GM04504 (cell line): Measurements from ENCODE around the gene CLDN24.

Source experiments
- DNase-seq: peaks from one replicate; pipeline ENCODE4 v3.0.0-alpha.2; 2012; ENCODE audit warnings: low read depth

CLDN24 gene

DNA sequence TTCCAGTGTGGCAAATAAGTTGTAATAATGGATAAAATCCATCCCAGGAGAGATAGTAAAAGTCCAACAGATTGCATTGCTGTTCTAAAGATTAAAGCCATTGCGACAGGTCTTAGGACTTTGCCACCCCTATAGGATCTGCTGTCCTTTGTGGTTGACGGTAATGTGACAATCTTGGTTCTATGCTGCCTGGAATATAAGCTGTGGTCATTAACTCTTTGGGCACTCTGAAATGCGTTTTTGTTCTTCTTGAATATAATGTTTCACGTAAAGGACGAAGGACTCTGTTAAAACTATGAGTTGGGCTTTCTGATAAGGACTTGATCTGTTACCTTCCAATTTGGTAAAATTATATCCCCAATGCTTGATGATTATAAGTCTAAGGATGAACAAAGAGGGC, at the start of gene CLDN24:
TSS of gene CLDN24 (minus strand) at position 101 of the 400 bp plus-strand sequence. CDS start at position 101, 0 bp downstream.
- no peak for DNase-seq

DNA sequence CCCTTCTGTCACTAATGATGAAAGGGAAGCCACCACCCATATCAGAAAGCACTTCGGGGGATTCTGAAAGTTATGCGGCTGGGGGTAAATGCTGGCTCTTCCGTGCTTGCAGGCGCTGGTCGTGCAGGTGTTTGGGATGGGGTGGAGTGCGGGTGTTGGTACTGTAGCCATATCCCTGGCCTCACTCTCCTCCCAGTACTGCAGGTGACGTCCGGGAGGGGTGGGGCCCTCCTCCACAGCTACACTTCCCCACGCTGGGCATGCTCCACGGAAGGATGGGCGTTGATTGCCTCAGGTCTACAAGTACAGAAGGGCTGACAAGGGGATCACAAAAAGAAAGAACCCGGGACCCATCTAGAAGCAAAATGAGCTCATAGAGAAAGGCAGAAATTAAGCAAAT, 48.6 kb upstream of the CLDN24 start:
- no peak for DNase-seq

GRCh38 chr4:183369073-183369472, 46.8 kb upstream of the CLDN24 start:
- no peak for DNase-seq

GRCh38 chr4:183366206-183366835, 44.1 kb upstream of the CLDN24 start:
- no peak for DNase-seq

DNA sequence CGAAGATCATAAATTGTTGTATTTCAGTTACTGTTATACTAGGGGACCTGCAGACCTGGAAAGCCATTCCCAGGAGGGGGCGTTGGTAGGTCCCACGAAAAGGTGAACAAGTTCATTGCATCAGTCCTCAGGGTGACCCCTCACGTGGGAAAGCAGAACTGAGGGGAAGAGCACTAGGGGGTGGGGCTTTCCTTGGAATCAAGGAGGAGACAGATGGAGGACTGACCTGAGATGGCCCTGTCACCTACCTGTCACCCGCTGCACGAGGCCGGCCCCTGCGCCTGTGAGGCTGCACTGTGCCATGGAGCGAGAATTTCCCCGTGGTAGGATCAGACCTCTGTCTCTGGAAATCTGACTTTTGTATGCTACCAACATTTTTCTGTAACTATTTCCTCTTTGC, 41.8 kb upstream of the CLDN24 start:
- no peak for DNase-seq

DNA sequence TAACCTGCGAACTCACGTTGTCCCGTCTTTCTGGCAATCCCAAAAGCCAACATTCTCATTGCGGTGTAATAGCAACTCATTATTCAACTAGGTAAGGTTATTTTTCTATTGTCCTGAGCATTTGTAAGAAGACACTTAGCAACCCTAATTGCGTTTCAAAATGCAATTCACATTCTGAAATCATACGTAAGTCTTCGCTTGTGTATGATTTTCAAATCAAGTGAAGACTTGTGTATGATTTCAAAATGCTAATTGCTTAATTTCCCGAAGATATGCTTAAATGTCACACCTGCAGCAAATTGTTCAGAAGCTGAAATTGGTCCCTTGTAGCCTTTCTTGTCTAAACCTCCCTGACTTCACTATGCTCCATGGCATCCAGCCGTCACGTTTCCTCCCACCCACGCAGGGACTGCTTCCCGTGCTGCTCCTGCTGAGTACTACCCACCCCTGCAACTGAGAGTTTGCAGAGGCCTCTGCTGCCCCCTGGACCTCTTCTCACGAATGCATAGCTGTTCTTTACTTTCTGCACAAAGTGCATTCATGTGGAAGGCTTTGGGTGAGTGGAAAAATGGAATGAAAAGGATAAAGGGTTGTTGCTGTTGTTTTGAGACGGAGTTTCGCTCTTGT, 40.8 kb upstream of the CLDN24 start:
- no peak for DNase-seq

GRCh38 chr4:183362036-183362435, 39.8 kb upstream of the CLDN24 start:
- DNase-seq = no peak

DNA sequence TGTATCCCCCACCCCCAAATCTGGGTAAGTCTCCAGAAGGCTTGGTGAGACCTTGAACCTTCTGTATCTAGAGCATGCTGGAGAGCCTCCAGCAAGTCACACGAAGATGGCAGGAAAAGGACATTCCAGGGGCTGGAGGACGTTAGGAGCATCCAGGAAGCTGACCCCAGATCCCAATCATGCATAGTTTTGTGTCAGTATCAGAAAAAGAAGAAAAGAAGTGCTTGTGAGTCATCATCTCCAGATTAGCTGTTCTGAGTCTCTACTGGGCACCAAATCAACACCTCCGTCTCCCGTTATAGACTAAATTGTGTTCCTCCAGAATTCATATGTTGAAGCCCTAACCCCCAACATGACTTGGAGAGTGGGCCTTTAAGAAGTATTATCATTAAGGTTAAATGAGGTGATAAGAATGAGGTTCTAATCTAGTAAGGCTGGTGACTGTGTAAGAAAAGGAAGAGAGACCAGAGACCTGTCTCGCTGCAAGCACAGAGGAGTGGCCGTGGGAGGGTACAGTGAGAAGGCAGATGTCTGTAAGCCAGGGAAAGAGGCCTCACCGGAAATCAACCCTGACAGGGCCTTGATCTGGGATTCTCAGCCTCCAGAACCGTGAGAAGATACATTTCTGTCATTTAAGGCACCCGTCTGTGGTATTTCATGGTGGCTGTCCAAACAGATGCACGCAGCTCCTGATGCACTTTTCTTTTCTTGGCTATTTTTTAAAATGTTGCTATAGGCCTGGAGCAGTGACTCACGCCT, 38.1 kb upstream of the CLDN24 start:
- DNase-seq = no peak

DNA sequence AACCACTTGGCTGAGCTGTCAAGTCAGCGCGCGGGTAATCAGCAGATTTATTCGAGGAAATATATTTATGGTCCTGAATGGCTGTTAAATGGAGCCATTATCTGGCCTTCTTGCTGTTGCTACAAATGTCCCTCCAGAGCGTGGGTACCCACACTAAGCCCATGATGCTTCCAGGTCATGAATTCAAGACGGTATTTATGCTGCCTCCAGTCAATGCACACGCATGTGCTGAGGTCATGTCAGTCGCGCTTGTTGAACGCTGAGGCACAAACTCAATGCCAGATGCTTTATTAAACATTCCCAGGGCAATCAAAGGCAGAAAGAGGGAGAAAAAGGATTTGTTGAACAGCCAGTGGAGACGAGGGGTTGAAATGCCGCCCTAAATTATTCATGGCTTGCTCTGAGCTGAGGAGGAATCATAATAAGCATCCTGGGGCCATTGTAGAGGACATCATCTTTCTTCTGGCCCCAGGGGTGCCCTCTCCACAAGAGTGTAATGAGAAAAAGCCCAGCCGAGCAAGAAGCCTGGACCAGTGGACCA, 36.1 kb upstream of the CLDN24 start:
- DNase-seq = no peak

- no peak for DNase-seq
Observed at GRCh38 chr4:183356931-183357675, 34.9 kb upstream of the CLDN24 start.

- no peak for DNase-seq
Observed at GRCh38 chr4:183356173-183356830, 34.1 kb upstream of the CLDN24 start.

DNA sequence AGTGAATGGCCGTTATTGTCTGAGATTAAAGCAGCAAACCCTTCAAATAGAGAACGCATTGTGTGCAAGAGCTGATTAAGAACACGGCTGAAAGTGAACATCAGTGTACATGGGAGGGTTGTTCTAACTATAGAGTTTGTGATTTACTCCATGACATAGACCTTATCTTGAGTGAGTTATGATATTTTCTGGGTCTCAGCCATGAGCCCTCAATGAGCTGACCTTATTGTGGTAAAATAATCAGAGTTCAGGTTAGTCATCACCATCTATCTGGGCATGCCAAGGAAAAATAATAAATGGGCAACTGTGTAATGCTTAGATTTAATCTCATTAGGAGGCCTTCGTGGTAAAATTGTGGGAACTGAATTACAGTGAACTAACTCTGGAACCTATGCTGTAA, 33.2 kb upstream of the CLDN24 start:
- no peak for DNase-seq

DNA sequence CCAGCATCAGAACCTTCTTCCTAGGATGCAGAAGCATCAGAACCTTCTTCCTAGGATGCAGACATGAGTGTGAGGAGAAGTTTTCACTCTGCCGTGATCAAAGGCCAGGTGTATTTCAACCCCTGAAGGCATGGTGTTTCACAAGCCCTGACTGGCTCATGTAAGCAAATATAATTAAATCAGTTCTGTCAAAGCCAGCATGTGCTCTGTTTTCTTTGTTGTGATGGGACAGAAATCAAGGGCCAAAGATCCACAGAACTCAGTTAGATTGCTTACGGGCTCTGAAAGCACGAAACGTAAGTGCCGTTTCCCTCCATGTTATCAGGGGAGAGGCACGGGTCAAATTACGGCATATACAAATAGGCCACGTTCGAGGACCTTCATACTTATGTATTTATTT, 32.0 kb upstream of the CLDN24 start:
- DNase-seq = no peak

DNA sequence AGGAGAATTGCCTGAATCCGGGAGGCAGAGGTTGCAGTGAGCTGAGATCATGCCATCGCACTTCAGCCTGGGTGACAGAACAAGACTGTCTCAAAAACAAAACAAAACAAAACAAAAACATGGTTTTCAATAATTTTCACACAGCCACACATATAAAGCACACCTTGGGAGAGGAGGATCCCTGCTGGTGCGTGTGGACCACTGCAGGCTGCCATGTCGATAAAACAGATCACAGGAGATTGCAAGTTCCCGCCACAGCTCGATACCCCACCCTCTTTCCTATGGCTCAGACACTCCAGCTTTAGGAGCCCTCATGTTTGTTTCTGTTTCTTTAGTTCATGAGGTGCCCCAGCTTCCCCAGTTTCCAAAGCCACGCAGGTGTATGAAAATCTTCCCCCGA, 31.3 kb upstream of the CLDN24 start:
- DNase-seq = no peak

DNA sequence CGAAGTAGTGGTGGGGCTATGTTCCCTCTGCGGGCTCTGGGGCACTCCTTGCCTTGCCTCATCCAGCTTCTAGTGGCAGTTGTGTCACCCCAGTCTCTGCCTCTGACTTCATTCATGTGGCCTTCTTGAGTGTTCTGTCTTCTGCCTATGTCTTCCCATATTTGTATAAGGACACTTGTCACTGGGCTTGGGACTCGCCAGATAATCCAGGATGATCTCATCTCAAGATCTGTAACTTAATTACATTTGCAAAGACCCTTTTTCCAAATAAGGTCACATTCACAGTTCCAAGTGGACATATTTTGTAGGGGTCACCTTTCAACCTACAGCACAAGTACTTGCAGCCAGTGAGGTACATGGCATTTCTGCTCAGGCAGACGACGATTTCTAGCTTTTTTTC, 30.3 kb upstream of the CLDN24 start:
- no peak for DNase-seq

GRCh38 chr4:183350317-183351071, 28.3 kb upstream of the CLDN24 start:
- DNase-seq = no peak

GRCh38 chr4:183349673-183350072, 27.4 kb upstream of the CLDN24 start:
- DNase-seq = peak; percentile 89

DNA sequence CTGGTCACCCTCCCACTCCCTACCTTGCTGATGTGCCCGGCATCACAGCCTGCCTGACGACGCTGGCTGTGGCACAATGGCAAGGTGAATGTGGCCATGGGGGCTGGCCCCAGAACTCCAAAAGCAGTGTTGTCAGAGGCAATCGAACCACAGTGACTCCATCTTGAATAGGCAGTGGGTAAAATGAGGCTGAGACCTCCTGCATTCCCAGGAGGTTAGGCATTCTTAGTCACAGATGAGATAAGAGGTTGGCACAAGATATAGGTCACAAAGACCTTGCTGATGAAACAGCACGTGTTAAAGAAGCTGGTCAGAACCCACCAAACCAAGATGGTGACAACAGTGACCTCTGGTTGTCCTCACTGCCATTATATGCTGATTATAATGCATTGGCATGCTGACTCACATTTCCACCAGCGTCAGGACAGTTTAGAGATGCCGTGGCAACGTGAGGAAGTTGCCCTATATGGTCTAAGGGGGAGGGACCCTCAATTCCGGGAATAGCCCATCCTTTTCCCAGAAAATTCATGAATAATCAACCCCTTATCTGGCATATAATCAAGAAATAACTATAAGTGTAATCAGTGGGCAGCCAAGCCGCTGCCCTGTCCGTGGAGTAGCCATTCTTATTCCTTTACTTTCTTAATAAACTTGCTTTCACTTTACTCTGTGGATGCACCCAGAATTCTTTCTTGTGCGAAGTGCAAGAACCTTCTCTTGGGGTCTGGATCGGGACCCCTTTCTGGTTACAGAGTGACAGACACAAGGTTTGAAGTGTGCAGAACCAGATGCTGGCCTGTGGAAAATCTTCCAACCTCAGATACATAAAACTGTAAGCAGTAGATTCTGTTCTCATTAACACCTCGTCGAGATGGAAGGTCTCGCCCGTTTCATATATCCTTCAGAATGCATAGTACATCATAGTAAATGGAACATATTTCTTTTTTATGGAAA, 26.8 kb upstream of the CLDN24 start:
- DNase-seq = peak; percentile 81

DNA sequence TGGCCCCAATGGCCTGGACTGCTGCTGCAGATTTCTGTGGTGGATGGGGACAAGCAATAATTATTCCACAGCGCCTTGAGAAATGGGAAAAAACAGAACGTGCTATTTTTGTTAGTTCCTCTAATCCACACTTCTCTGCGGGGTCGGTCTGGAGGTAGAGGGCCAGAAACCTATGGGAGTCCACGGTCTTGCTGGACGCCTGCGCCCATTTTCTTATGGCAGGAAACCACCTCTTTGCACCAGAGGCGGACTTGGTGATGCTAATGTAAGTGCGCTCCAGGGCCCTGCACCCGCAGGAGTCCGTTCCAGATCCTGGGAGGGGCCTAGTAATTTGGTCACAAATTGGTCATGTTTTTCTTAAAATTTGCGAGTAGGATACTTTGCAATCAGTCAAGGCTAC, 25.9 kb upstream of the CLDN24 start:
- no peak for DNase-seq

DNA sequence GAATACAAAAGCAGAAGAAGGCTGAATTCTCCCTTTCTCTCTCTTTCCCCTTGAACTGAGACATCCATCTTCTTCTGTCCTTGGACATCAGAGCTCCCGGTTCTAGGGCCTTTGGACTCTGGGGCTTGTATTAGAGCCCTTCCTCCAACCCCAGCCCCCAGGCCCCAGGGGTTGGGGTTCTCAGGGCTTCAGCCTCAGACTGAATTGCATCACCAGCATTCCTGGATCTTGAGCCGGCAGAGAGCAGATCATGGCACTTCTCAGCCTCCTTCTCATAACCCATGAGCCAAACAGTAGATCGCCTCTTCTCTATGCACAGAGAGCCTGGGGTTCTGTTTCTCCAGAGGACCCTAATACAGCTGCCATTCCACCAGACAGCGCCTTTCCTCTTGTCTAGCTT, 25.3 kb upstream of the CLDN24 start:
- no peak for DNase-seq
